Natural killer cell treated with Interleukin-12 subunit alpha and Interleukin-12 subunit beta and Interleukin-15 and Interleukin-18, amount 100 ng/mL, for 72 hours (primary cell): ENCODE results near the gene PKP4. TPM values are rescaled to one million over a fixed set of nuclear protein-coding genes. Genes with fewer than 3 reads are reported as not detected.

Experiments used
- ATAC-seq, 2 donors: fragments of 150-1000 bp; cut with Tn5 transposase in 1 of 2; sonication (Bioruptor Pico), chemical (Tn5 transposase) in 1 of 2; 2 replicates each; pipeline ENCODE4 v1.10.0; 2021
- DNase-seq: peaks from one replicate; pipeline ENCODE4 v3.0.0; 2022; ENCODE audit warnings: low spot score
- H3K27ac Mint-ChIP-seq, 2 donors: 1 replicate in 1 of 2; 2 replicates in 1 of 2; pipeline ENCODE4 v1.8.0; 2022; ENCODE audit warnings: mixed read lengths in 2 of 2, mild to moderate bottlenecking in 1 of 2, moderate library complexity in 1 of 2
- H3K27me3 Mint-ChIP-seq, 2 donors: 1 replicate in 1 of 2; 2 replicates in 1 of 2; pipeline ENCODE4 v1.8.0; 2022; ENCODE audit warnings: mixed read lengths in 2 of 2
- H3K36me3 Mint-ChIP-seq: one replicate; pipeline ENCODE4 v1.8.0; 2022; ENCODE audit warnings: mixed read lengths
- H3K4me1 Mint-ChIP-seq, 2 donors: 1 replicate in 1 of 2; 2 replicates in 1 of 2; pipeline ENCODE4 v1.8.0; 2022; ENCODE audit warnings: low read depth in 2 of 2, mixed read lengths in 2 of 2, mild to moderate bottlenecking in 1 of 2
- H3K4me3 Mint-ChIP-seq: one replicate; pipeline ENCODE4 v1.8.0; 2022; ENCODE audit warnings: mixed read lengths
- H3K9me3 Mint-ChIP-seq: 2 replicates; pipeline ENCODE4 v1.8.0; 2022; ENCODE audit warnings: mixed read lengths
- total RNA-seq, 2 donors: library from RNA; stranded (reverse); gene quantifications; one replicate each; pipeline ENCODE4 v1.2.3, GENCODE V29; 2022

The PKP4 gene
- total RNA-seq, 2 donors from 2014 or later: 16.9 to 54.4 TPM

GRCh38 chr2:158511706-158512105 lies 55.0 kb downstream of the PKP4 start:
- Mint-ChIP-seq H3K4me3 (no peak overlapping the region), H3K4me1 (peaks cover 3 to 10% of the 10 kb centered on the region in 2 donors), H3K27me3 (no peaks in the 10 kb centered on the region), H3K36me3 (no peaks in the 10 kb centered on the region), H3K9me3 (no peaks in the 10 kb centered on the region), H3K27ac (no peak overlapping the region)
- DNase-seq (no peak), ATAC-seq (no peak)

- no peak for ATAC-seq
- H3K36me3 Mint-ChIP-seq: no peaks in the 10 kb centered on the region
- H3K9me3 Mint-ChIP-seq: no peaks in the 10 kb centered on the region
- H3K4me3 Mint-ChIP-seq: no peak overlapping the region
- H3K4me1 Mint-ChIP-seq: peaks cover 3 to 4% of the 10 kb centered on the region in 2 donors
- no peak for DNase-seq
- H3K27ac Mint-ChIP-seq: no peak overlapping the region
- H3K27me3 Mint-ChIP-seq: no peaks in the 10 kb centered on the region
These were observed 55.6 kb downstream of the PKP4 start for GRCh38 chr2:158512323-158512722.

- no peaks in the 10 kb centered on the region for H3K36me3 Mint-ChIP-seq
- H3K4me1 Mint-ChIP-seq: peaks cover 0 to 3% of the 10 kb centered on the region in 2 donors
- no peak for ATAC-seq
- H3K27ac Mint-ChIP-seq: no peak overlapping the region
- no peak overlapping the region for H3K4me3 Mint-ChIP-seq
- no peaks in the 10 kb centered on the region for H3K9me3 Mint-ChIP-seq
- H3K27me3 Mint-ChIP-seq: no peaks in the 10 kb centered on the region
- no peak for DNase-seq
These were observed 57.1 kb downstream of the PKP4 start for GRCh38 chr2:158513841-158514240.

- H3K9me3 Mint-ChIP-seq: no peaks in the 10 kb centered on the region
- DNase-seq (no peak), ATAC-seq (no peak)
- no peak overlapping the region for H3K27ac Mint-ChIP-seq
- H3K4me1 Mint-ChIP-seq: peaks cover 0 to 3% of the 10 kb centered on the region in 2 donors
- no peaks in the 10 kb centered on the region for H3K27me3 Mint-ChIP-seq
- no peak overlapping the region for H3K4me3 Mint-ChIP-seq
- H3K36me3 Mint-ChIP-seq: no peaks in the 10 kb centered on the region
These were observed 61.3 kb downstream of the PKP4 start for GRCh38 chr2:158518084-158518483.

- H3K9me3 Mint-ChIP-seq: no peaks in the 10 kb centered on the region
- H3K27ac Mint-ChIP-seq: no peak overlapping the region
- H3K36me3 Mint-ChIP-seq: no peaks in the 10 kb centered on the region
- H3K27me3 Mint-ChIP-seq: no peaks in the 10 kb centered on the region
- ATAC-seq (no peak), DNase-seq (no peak)
- H3K4me3 Mint-ChIP-seq: no peak overlapping the region
- H3K4me1 Mint-ChIP-seq: no peaks in the 10 kb centered on the region
These were observed 62.7 kb downstream of the PKP4 start for GRCh38 chr2:158519481-158519880.

- no peaks in the 10 kb centered on the region for H3K27me3 Mint-ChIP-seq
- no peaks in the 10 kb centered on the region for H3K9me3 Mint-ChIP-seq
- no peaks in the 10 kb centered on the region for H3K36me3 Mint-ChIP-seq
- peaks cover 0 to 2% of the 10 kb centered on the region in 2 donors for H3K4me1 Mint-ChIP-seq
- H3K4me3 Mint-ChIP-seq: no peak overlapping the region
- no peak overlapping the region for H3K27ac Mint-ChIP-seq
- no peak for DNase-seq
- no peak for ATAC-seq
These were observed 72.9 kb downstream of the PKP4 start for GRCh38 chr2:158529379-158530259.

- Mint-ChIP-seq H3K4me3 (no peak overlapping the region), H3K36me3 (no peaks in the 10 kb centered on the region), H3K9me3 (no peaks in the 10 kb centered on the region), H3K4me1 (peaks cover 0 to 2% of the 10 kb centered on the region in 2 donors), H3K27me3 (no peaks in the 10 kb centered on the region), H3K27ac (no peak overlapping the region)
- no peak for DNase-seq
- no peak for ATAC-seq
These were observed 74.1 kb downstream of the PKP4 start for GRCh38 chr2:158530829-158531228.

- no peaks in the 10 kb centered on the region for H3K36me3 Mint-ChIP-seq
- DNase-seq (no peak), ATAC-seq (no peak)
- H3K27me3 Mint-ChIP-seq: no peaks in the 10 kb centered on the region
- H3K4me3 Mint-ChIP-seq: no peak overlapping the region
- no peak overlapping the region for H3K27ac Mint-ChIP-seq
- no peaks in the 10 kb centered on the region for H3K9me3 Mint-ChIP-seq
- H3K4me1 Mint-ChIP-seq: peaks cover 0 to 2% of the 10 kb centered on the region in 2 donors
These were observed 76.3 kb downstream of the PKP4 start for GRCh38 chr2:158533009-158533408.

GRCh38 chr2:158539176-158540005 lies 82.6 kb downstream of the PKP4 start:
- Mint-ChIP-seq H3K4me1 (no peaks in the 10 kb centered on the region), H3K36me3 (no peaks in the 10 kb centered on the region), H3K27me3 (no peaks in the 10 kb centered on the region), H3K9me3 (no peaks in the 10 kb centered on the region), H3K27ac (no peak overlapping the region), H3K4me3 (no peak overlapping the region)
- no peak for ATAC-seq
- DNase-seq: no peak

- DNase-seq (no peak), ATAC-seq (no peak)
- H3K27ac Mint-ChIP-seq: no peak overlapping the region
- no peaks in the 10 kb centered on the region for H3K27me3 Mint-ChIP-seq
- no peak overlapping the region for H3K4me3 Mint-ChIP-seq
- no peaks in the 10 kb centered on the region for H3K9me3 Mint-ChIP-seq
- peaks cover 7 to 9% of the 10 kb centered on the region in 2 donors for H3K4me1 Mint-ChIP-seq
- no peaks in the 10 kb centered on the region for H3K36me3 Mint-ChIP-seq
These were observed 85.8 kb downstream of the PKP4 start for GRCh38 chr2:158542577-158542976.

GRCh38 chr2:158543957-158544356 lies 87.2 kb downstream of the PKP4 start:
- no peak overlapping the region for H3K27ac Mint-ChIP-seq
- peaks cover 7 to 9% of the 10 kb centered on the region in 2 donors for H3K4me1 Mint-ChIP-seq
- no peaks in the 10 kb centered on the region for H3K27me3 Mint-ChIP-seq
- H3K36me3 Mint-ChIP-seq: no peaks in the 10 kb centered on the region
- no peaks in the 10 kb centered on the region for H3K9me3 Mint-ChIP-seq
- ATAC-seq (no peak), DNase-seq (no peak)
- H3K4me3 Mint-ChIP-seq: no peak overlapping the region

- Mint-ChIP-seq H3K36me3 (no peaks in the 10 kb centered on the region), H3K4me1 (peaks cover 7 to 9% of the 10 kb centered on the region in 2 donors), H3K27me3 (no peaks in the 10 kb centered on the region), H3K9me3 (no peaks in the 10 kb centered on the region), H3K4me3 (no peak overlapping the region), H3K27ac (no peak overlapping the region)
- no peak for ATAC-seq
- no peak for DNase-seq
These were observed 88.2 kb downstream of the PKP4 start for GRCh38 chr2:158544998-158545397.

- H3K27ac Mint-ChIP-seq: peak overlapping the region; percentile 1 to 29
- H3K4me3 Mint-ChIP-seq: peak overlapping the region; percentile 3
- ATAC-seq (no peak), DNase-seq (no peak)
- no peaks in the 10 kb centered on the region for H3K36me3 Mint-ChIP-seq
- peaks cover 7 to 9% of the 10 kb centered on the region in 2 donors for H3K4me1 Mint-ChIP-seq
- no peaks in the 10 kb centered on the region for H3K9me3 Mint-ChIP-seq
- no peaks in the 10 kb centered on the region for H3K27me3 Mint-ChIP-seq
These were observed 89.8 kb downstream of the PKP4 start for GRCh38 chr2:158546412-158547144.
